ENCODE data around the gene RCSD1.
"Not testable (repeated sequence)": the region's sequence is repeated elsewhere in the genome, so short reads cannot be mapped to it uniquely, and the experiment has no call there.

GRCh38 chr1:167613984-167614383 lies 16.0 kb upstream of the RCSD1 start:
- TF ChIP-seq TAF1 (IDR thresholded peaks at IDR 0.05; ENCODE audit: low read depth, low read length); POLR2A (IDR thresholded peaks at IDR 0.05; ENCODE audit: low read depth, low read length); POLR2AphosphoS5 (IDR thresholded peaks at IDR 0.05; ENCODE audit: low read depth, low read length); SPI1 (IDR thresholded peaks at IDR 0.05; ENCODE audit: low read depth, low read length); PAX5 (IDR thresholded peaks at IDR 0.05; ENCODE audit: insufficient read depth, low read length, severe bottlenecking); POU2F2 (IDR thresholded peaks at IDR 0.05; ENCODE audit: low read depth, low read length): not testable (repeated sequence)

All from GM12891 (cell line).